ENCODE measurements around the gene CEPT1.

GRCh38 chr1:111104981-111105380 lies 35.0 kb upstream of the CEPT1 start:
- TF ChIP-seq CTCF (IDR thresholded peaks at IDR 0.05) (no peak), POLR2A (IDR thresholded peaks at IDR 0.05) (no peak)
